Femur (tissue), 1 donor: Measurements from ENCODE around the gene ANTXR1.

Experiments
- DNase-seq: peaks from one replicate; pipeline ENCODE4 v3.0.0-alpha.2; 2017

The ANTXR1 gene

DNA sequence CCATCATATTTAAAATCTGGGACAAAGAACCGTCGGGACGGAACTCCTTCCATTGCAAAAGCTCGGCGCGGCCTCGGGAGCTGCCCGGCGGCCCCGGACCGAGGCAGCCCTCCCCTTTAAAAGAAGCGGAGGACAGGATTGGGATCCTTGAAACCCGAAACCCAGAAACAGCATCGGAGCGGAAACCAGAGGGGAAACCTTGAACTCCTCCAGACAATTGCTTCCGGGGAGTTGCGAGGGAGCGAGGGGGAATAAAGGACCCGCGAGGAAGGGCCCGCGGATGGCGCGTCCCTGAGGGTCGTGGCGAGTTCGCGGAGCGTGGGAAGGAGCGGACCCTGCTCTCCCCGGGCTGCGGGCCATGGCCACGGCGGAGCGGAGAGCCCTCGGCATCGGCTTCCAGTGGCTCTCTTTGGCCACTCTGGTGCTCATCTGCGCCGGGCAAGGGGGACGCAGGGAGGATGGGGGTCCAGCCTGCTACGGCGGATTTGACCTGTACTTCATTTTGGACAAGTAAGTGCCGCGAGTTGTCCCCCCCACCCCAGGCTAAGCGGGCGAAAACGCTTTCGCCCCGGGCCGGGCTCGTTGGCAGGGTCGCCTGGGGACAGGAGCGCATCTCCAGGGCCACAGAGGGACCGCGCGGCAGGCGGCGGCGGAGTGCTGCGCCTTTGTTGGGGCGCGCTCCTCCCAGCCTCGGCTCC, at the start of gene ANTXR1:
Gene ANTXR1 (plus strand): TSS at position 38 of the 698 bp plus-strand sequence. CDS start 321 bp downstream, at position 359.
- peak; percentile 90 for DNase-seq

DNA sequence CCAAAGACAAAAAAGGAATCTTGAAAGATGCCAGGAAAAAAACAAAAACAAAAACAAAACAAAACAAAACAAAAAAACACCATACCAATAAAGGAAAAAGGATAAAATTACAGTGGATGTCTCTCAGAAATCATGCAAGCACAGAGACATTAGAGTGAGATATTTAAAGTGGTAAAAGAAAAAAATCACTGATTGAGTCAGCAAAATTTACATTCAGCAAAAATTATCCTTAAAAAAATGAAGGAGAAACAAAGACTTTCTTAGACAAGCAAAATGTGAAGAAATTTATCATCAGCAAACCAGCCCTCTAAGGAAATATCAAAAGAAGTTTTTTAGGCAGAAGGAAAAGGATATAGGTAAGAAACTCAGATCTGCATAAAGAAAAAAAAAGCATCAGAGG, 48.7 kb upstream of the ANTXR1 start:
- no peak for DNase-seq

GRCh38 chr2:68968221-68968620, 44.8 kb upstream of the ANTXR1 start:
- no peak for DNase-seq

GRCh38 chr2:68969736-68970490, 43.1 kb upstream of the ANTXR1 start:
- no peak for DNase-seq

DNA sequence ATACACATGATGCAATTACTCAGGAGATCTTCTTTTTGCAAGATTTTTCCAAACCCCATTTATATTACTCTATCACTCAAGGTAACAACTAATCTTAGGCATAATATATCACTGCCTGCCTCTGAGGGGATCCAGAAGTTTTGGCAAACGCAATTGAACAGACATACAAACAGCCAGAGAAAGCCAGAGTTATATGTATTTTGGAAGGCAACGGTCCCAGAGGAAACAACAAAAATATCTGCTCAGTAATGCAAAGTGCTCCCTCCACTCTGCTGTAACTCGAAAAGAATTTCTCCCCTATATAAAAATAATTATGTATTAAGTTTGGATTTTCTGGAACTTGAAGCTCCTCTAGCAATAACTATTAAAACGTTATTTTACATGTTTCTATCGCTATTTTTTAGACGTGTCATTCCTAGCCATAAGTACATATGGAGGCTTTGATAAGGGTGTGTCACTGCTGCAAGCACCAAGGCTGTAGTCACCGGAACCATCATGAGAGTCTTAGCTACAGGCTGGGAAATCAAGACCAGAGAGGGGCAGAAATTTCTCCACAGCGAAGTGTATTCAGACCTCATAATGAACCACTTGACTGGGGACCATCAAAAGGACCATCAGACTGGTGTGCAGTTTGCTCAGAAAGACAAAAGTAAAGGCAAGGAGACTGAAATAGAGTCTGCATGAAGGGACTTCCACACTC, 42.3 kb upstream of the ANTXR1 start:
- DNase-seq = peak; percentile 37

DNA sequence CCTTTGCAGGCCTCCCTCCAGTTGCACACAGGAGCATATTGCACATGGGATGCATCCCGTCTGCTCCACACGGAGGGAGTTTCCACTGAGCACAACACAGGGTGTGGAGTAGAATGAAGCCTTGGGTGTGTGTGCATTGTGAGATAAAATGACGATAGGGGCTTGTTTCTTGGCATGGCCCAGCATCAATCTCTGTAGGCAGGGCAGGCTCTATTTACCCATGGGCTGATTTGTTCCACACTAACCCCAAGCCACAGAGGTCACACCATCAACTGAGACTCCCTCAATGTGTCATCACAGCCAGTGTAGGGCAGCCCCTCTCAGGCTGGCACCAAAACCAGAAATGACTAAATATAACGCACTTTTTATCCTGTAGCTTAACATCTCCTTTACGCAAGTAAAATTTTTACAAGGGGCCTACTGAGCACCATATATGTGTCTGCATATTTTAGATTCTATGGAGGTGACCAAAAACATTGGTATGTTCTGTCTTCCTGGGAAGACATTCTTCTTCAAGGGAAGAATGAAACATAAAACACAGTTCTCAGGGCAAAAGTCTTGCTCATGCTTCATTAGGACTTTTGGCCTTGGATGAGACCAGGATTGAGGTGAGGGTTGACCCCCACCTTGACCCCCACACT, 41.3 kb upstream of the ANTXR1 start:
- no peak for DNase-seq

DNA sequence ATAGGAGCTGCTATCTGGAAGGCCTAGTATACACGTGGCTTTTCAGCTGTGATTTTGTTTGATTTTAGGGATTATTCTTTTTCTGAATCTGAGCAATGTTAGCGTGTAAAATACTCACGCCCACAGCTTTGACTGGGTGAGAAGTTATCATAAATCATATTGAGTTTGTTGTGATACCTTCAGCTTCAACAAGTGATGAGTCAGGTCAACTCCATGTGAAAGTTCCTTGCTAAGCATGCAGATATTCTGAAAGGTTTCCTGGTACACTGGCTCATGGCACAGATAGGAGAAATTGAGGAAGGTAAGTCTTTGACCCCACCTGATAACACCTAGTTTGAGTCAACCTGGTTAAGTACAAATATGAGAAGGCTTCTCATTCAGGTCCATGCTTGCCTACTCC, 38.7 kb upstream of the ANTXR1 start, which contains the start of gene GKN1:
Gene GKN1 (plus strand): TSS at position 386 of the 400 bp plus-strand sequence. CDS start 42 bp downstream, outside the sequence.
- no peak for DNase-seq

GRCh38 chr2:68974946-68975665, 37.9 kb upstream of the ANTXR1 start:
- no peak for DNase-seq

GRCh38 chr2:68975844-68976243, 37.1 kb upstream of the ANTXR1 start:
- DNase-seq = no peak

DNA sequence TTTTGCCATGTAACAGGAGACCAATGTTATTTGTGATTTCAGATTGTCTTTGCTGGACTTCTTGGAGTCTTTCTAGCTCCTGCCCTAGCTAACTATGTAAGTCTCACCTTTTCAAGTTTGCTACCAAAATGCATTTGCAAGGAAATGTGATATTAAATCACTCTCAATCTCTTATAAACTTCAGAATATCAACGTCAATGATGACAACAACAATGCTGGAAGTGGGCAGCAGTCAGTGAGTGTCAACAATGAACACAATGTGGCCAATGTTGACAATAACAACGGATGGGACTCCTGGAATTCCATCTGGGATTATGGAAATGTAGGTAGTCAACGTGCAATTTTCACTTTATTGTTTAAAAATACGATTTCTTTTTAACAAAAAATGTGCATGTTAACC, 35.5 kb upstream of the ANTXR1 start:
- DNase-seq = no peak

GRCh38 chr2:68978098-68978497, 34.9 kb upstream of the ANTXR1 start:
- DNase-seq = no peak

DNA sequence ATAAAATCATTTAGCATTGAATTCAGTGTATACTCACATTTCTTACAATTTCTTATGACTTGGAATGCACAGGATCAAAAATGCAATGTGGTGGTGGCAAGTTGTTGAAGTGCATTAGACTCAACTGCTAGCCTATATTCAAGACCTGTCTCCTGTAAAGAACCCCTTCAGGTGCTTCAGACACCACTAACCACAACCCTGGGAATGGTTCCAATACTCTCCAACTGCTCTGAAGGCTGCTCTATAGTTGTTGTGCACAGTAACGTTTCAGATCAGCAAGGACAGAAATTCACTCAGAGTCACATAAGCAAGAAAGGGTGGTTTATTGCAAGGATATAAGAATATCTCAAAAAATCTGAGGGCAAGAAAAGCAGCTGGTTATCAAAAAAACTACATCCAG, 32.0 kb upstream of the ANTXR1 start:
- no peak for DNase-seq

DNA sequence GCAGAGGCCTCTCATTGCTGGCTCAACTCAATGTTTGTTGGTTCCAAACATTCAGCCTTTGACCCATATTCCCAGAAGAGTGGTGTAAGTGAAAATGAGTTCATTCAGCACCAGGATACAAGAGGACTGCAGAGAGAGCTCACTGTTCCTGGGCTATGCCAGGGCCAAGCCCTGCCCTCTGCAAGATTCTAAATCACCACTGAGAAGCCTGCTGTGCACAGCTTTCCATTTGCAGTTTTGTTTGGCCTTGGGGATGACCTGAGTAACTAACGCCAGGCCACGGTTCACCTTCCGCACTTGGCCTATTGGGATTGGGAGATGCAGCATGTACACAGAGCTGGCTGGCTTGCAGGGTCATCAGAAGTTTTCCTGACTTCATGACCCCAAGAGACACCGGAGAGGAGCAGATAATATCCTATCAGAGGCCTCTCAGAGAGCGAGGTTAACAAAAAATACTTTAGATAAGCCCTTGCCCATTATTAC, 25.9 kb upstream of the ANTXR1 start:
- DNase-seq = no peak

DNA sequence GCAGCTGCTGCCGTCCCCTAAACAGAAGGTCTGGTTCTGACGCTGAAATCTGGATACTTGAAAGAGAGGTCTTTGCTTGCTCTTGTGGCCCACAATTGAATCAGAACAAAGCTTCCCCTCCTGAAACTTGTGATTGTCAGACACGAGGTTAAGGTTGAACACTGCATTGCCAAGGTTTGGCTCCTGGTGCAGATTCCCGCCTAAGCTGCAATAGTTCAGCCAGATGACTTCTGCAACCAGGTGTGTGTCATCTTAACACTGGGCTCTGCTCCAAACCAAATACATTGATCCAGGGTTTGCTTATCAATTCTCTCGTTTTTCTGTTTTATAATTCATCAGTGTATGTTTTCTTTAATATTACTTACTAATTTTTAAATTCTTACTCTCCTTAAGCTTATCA, 23.9 kb upstream of the ANTXR1 start:
- DNase-seq = no peak

DNA sequence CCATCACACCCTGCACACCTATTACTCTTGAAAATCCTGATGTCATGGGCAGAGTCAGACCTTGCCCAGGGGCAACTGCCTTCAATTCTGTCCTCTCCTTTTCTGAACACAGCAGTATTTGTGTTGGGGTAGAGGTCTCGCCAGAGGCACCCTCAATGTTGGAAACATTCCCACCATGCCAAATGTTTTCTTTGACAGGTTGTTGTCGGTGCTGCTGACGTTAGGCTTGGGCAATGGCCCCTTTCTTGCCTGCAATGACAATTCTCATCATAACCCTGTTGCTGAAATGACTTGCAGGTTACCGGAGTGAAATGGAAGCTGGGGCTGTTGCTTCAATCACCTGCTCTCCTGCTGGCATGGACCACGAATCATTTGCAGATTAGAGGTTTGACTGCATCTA, 20.6 kb upstream of the ANTXR1 start:
- DNase-seq = no peak

DNA sequence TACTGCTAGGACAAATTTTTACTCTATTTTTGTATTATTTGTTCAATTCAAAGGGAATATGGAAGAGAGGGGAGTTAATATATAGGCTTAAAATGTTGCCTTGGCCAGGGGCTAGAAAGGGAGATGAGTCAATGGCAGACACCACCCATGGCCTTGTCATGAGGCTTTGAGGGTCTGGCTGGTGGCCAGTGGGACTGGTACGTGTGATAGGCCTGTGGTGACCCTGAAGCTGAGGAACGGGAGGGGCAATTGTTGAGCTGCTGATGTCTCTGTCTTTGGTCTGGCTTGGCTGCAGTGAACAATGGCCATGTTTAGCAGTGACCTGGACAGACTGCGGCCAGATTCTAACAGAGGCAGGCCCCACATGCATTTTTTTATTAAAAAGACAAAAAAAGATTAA, 20.0 kb upstream of the ANTXR1 start:
- DNase-seq = no peak

GRCh38 chr2:68993660-68994059, 19.3 kb upstream of the ANTXR1 start:
- no peak for DNase-seq

DNA sequence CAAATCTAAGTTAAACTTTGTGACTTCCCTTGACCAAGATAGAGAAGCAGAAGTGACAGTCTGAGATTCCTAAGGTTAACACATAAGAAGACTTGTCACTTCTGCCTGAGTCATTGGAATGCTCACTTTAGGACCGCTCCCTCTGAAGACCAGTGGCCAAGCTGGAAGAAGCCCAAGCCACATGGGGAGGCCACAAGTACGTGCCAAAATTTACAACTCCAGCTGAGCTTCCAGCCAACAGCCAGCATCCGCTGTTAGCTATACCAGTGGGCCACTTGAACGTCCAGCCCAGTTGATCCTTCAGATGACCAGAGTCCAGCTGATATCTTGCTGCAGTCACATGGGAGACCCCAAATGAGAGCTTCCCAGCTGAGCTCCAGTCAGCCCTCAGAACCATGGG, 18.1 kb upstream of the ANTXR1 start:
- DNase-seq = peak; percentile 62

GRCh38 chr2:68995916-68996315, 17.1 kb upstream of the ANTXR1 start:
- no peak for DNase-seq

- DNase-seq = no peak
Observed at GRCh38 chr2:68997401-68997800, 15.6 kb upstream of the ANTXR1 start.

- no peak for DNase-seq
Observed at GRCh38 chr2:69001879-69002278, 11.1 kb upstream of the ANTXR1 start.

DNA sequence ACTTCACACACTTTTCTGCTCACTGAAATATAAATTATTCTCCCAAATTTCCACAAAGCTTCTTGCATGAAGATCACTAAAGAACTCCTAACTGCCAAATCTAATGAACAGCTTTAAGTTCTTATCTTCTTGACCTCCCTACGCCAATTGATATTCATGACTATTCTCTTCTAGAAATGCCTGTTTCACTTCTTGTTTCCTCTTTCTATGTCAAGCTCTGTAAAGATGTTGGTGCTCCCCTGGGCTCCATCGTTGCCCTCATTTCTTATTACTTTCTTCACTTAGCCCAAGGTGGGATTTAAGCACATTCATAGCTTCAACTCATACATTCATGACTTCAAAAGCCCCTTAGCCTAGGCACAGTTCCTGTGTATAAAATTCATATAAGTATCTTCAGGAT, 9.2 kb upstream of the ANTXR1 start:
- DNase-seq = no peak
